ENCODE results near the gene SPDYE3.

DNA sequence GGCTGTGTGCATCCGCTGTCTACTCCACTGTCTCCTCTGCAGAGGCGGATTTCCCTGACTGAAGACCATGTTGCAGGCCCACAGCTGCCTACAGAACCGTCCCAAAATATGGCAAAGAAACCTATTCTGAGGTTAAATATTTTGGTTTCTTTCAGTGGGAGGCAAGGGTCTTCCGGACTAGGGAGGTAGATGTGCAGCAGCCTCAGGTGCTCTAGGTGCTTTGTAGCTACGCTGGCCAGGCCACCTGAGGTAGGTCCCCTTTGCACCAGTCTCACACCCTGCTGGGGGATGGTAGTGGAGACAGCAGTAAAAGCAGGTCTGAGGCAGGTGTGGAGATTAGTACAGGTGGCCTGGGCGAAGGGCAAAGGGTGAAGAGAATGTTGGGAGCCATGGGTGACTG is 42.3 kb downstream of the SPDYE3 start:
- TF ChIP-seq POLR2A (IDR thresholded peaks at IDR 0.05; ENCODE audit: low read depth, low read length), result no peak
- no peak for TF ChIP-seq POLR2AphosphoS5 (IDR thresholded peaks at IDR 0.05; ENCODE audit: low read depth, low read length)

Data from GM12892 (cell line).